Esophagus squamous epithelium (tissue), 5 donors: ENCODE data around the gene SH2D6. TPM values are rescaled to one million over a fixed set of nuclear protein-coding genes. Genes with fewer than 3 reads are reported as not detected.

Experiments
- DNase-seq: peaks from one replicate; lab custom pipeline; 2025; lab: John Stamatoyannopoulos, UW
- H3K27ac ChIP-seq, 4 donors: fragments of 200-600 bp; sonication (generic); one replicate each; pipeline ENCODE4 v1.5.1; 2016 to 2019; ENCODE audit warnings: mild to moderate bottlenecking in 1 of 4
- H3K27me3 ChIP-seq, 4 donors: fragments of 200-600 bp; sonication (generic); 1 replicate in 3 of 4; 2 replicates in 1 of 4; pipeline versions ENCODE4 v1.5.1 to v1.6.0; 2017 to 2021; ENCODE audit warnings: antibody characterized with exemption in 1 of 4
- H3K36me3 ChIP-seq, 3 donors: fragments of 200-600 bp; sonication (generic); one replicate each; pipeline ENCODE4 v1.5.1; 2016 to 2019
- H3K4me1 ChIP-seq, 3 donors: fragments of 200-600 bp; sonication (generic); one replicate each; pipeline ENCODE4 v1.5.1; 2017 to 2019
- H3K4me3 ChIP-seq, 4 donors: fragments of 200-600 bp; sonication (generic); 1 replicate in 3 of 4; 2 replicates in 1 of 4; pipeline ENCODE4 v1.5.1; 2016 to 2019; ENCODE audit warnings: mild to moderate bottlenecking in 2 of 4, moderate library complexity in 1 of 4
- H3K9me3 ChIP-seq, 3 donors: fragments of 200-600 bp; sonication (generic); one replicate each; pipeline ENCODE4 v1.5.1; 2016 to 2019
- POLR2A ChIP-seq, 4 donors: fragments of 450-650 bp; IDR thresholded peaks; one replicate each; pipeline ENCODE4 v1.6.1; 2017; ENCODE audit warnings: antibody characterized with exemption in 4 of 4, mild to moderate bottlenecking in 4 of 4, moderate library complexity in 3 of 4
- WGBS, 2 donors: methylation state at CpG; one replicate each; pipeline ENCODE4 v1.1.5; 2018; 5-methylcytosine and 5-hydroxymethylcytosine counted together
- intact Hi-C: fragments of 100-400 bp; cut with DNase I; formaldehyde crosslinking; loops from one replicate; pipeline ENCODE4 v1.15.0; 2022
- total RNA-seq, 4 donors: library from RNA; depleted of rRNA; stranded (reverse); fragments of >200 nt; gene quantifications; one replicate each; pipeline ENCODE4 v1.1.0, GENCODE V29; 2016
- TF ChIP-seq, protein P1 (sequence below), 6 experiments: fragments of 450-650 bp in 4 of 6; fragments of 200-600 bp in 2 of 6; sonication (generic) in 2 of 6; IDR thresholded peaks; one replicate each; pipeline ENCODE4 v1.5.1; 2016 to 2019; ENCODE audit warnings: antibody characterized with exemption in 6 of 6, mild to moderate bottlenecking in 4 of 6, moderate library complexity in 4 of 6
- donor health status: DM: yes; HTN: yes; CAD: no.

Gene SH2D6
- total RNA-seq, 4 donors from 2014 or later: 0.50 TPM; not detected in 3

- no peak for DNase-seq
- TF ChIP-seq, protein P1, sequence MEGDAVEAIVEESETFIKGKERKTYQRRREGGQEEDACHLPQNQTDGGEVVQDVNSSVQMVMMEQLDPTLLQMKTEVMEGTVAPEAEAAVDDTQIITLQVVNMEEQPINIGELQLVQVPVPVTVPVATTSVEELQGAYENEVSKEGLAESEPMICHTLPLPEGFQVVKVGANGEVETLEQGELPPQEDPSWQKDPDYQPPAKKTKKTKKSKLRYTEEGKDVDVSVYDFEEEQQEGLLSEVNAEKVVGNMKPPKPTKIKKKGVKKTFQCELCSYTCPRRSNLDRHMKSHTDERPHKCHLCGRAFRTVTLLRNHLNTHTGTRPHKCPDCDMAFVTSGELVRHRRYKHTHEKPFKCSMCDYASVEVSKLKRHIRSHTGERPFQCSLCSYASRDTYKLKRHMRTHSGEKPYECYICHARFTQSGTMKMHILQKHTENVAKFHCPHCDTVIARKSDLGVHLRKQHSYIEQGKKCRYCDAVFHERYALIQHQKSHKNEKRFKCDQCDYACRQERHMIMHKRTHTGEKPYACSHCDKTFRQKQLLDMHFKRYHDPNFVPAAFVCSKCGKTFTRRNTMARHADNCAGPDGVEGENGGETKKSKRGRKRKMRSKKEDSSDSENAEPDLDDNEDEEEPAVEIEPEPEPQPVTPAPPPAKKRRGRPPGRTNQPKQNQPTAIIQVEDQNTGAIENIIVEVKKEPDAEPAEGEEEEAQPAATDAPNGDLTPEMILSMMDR (IDR thresholded peaks at IDR 0.05): no peak
- no peak for TF ChIP-seq POLR2A (IDR thresholded peaks at IDR 0.05)
- 80 to 86% methylated on average over 1 to 2 of the region's 3 CpGs for WGBS, 2 donors
- intact Hi-C loops: no loop called here
- Histone ChIP-seq H3K9me3 (no peaks in the 10 kb centered on the region), H3K36me3 (no peaks in the 10 kb centered on the region), H3K4me1 (peaks cover 10 to 13% (median 11%) of the 10 kb centered on the region in 3 donors), H3K27me3 (no peaks in the 10 kb centered on the region), H3K27ac (no peak overlapping the region), H3K4me3 (no peak overlapping the region)
Measured at GRCh38 chr2:85425588-85425987, 7.1 kb downstream of the SH2D6 start.

DNA sequence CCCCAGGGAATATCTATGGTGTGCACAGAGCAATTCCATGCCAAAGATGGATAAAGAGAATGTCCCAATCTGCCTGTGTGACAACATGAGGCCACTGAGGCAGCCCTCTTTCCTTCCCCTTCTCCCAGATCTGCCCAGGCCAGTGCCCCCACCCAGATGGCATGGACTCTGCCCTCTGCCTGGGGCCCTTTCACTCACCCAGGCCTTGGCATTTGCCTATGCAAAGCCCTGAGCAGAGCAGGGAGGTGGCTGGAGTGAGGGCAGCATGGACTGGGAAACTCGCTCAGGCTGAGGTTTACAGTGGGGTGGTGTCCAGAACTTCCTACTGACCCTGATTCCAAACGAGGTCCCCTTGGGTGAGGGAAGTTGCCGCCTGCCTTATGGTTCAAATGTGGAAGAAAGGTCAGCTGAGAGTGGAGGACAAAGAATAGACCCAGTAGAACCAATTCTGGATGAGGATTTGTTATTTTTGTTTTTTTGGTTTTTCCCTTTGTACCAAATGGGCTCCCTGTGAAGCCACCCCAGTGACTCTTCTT is 8.9 kb downstream of the SH2D6 start:
- intact Hi-C loops: no loop called here

GRCh38 chr2:85428343-85428881 is 9.9 kb downstream of the SH2D6 start:
- 68 to 77% methylated on average over 7 of the region's 7 CpGs for WGBS, 2 donors
- intact Hi-C loops: no loop called here
- no peaks in the 10 kb centered on the region for H3K36me3 ChIP-seq

More for the DNA sequence above, 8.9 kb downstream of the SH2D6 start:
- DNase-seq: no peak
- Histone ChIP-seq H3K4me1 (peaks cover 0 to 6% (median 0%) of the 10 kb centered on the region in 3 donors), H3K27me3 (no peaks in the 10 kb centered on the region), H3K4me3 (no peak overlapping the region), H3K36me3 (no peaks in the 10 kb centered on the region), H3K27ac (no peak overlapping the region), H3K9me3 (no peaks in the 10 kb centered on the region)
- WGBS, 2 donors: 71 to 78% methylated on average over 2 to 3 of the region's 3 CpGs
- no peak for TF ChIP-seq POLR2A (IDR thresholded peaks at IDR 0.05)
- TF ChIP-seq, protein P1 (IDR thresholded peaks at IDR 0.05): no peak

GRCh38 chr2:85429213-85429923 is 10.9 kb downstream of the SH2D6 start:
- whole genome bisulfite sequencing, 2 donors: 67 to 76% methylated on average over 3 to 9 of the region's 12 CpGs
- no peaks in the 10 kb centered on the region for H3K9me3 ChIP-seq
- no peak overlapping the region for H3K27ac ChIP-seq
- H3K36me3 ChIP-seq: no peaks in the 10 kb centered on the region
- H3K4me1 ChIP-seq: peaks cover 15 to 24% (median 15%) of the 10 kb centered on the region in 3 donors
- H3K4me3 ChIP-seq: no peak overlapping the region
- no peak for DNase-seq
- H3K27me3 ChIP-seq: no peaks in the 10 kb centered on the region
- TF ChIP-seq POLR2A (IDR thresholded peaks at IDR 0.05): no peak
- intact Hi-C loops: no loop called here

More at GRCh38 chr2:85428343-85428881, 9.9 kb downstream of the SH2D6 start:
- Histone ChIP-seq H3K4me3 (no peak overlapping the region), H3K27me3 (no peaks in the 10 kb centered on the region), H3K27ac (no peak overlapping the region), H3K4me1 (peaks cover 6 to 14% (median 6%) of the 10 kb centered on the region in 3 donors), H3K9me3 (no peaks in the 10 kb centered on the region)
- TF ChIP-seq, protein P1 (IDR thresholded peaks at IDR 0.05): no peak
- no peak for TF ChIP-seq POLR2A (IDR thresholded peaks at IDR 0.05)
- no peak for DNase-seq

- DNase-seq: no peak
- Histone ChIP-seq H3K36me3 (no peaks in the 10 kb centered on the region), H3K9me3 (no peaks in the 10 kb centered on the region), H3K27ac (no peak overlapping the region), H3K4me3 (no peak overlapping the region), H3K4me1 (peaks cover 18 to 29% (median 18%) of the 10 kb centered on the region in 3 donors), H3K27me3 (no peaks in the 10 kb centered on the region)
- intact Hi-C loops: no loop called here
- no peak for TF ChIP-seq POLR2A (IDR thresholded peaks at IDR 0.05)
- TF ChIP-seq, protein P1 (IDR thresholded peaks at IDR 0.05): no peak
- 100% methylated on average over 1 of the region's 2 CpGs; no CpG with 5 or more reads in 1 of the 2 donors for WGBS, 2 donors
Measured at GRCh38 chr2:85429924-85430289, 11.4 kb downstream of the SH2D6 start.
